ES-I3 (cell line): Measurements from ENCODE around the gene LTK.

Experiments used
- H3K36me3 ChIP-seq: 2 replicates; pipeline ENCODE4 v1.6.1; 2013; ENCODE audit warnings: mild to moderate bottlenecking, low read length, control low read depth, moderate library complexity; ENCODE audit not compliant: insufficient read depth
- H3K4me1 ChIP-seq: 2 replicates; pipeline ENCODE4 v1.6.1; 2013; ENCODE audit warnings: mild to moderate bottlenecking, control low read depth, low read length; ENCODE audit not compliant: insufficient read depth
- H3K9ac ChIP-seq: 2 replicates; pipeline ENCODE4 v1.6.1; 2013; ENCODE audit warnings: low read depth, mild to moderate bottlenecking, low read length, moderate library complexity
- H3K9me3 ChIP-seq: 2 replicates; pipeline ENCODE4 v1.6.1; 2013; ENCODE audit warnings: mild to moderate bottlenecking, low read length, moderate library complexity; ENCODE audit not compliant: control insufficient read depth, insufficient read depth

The LTK gene

DNA sequence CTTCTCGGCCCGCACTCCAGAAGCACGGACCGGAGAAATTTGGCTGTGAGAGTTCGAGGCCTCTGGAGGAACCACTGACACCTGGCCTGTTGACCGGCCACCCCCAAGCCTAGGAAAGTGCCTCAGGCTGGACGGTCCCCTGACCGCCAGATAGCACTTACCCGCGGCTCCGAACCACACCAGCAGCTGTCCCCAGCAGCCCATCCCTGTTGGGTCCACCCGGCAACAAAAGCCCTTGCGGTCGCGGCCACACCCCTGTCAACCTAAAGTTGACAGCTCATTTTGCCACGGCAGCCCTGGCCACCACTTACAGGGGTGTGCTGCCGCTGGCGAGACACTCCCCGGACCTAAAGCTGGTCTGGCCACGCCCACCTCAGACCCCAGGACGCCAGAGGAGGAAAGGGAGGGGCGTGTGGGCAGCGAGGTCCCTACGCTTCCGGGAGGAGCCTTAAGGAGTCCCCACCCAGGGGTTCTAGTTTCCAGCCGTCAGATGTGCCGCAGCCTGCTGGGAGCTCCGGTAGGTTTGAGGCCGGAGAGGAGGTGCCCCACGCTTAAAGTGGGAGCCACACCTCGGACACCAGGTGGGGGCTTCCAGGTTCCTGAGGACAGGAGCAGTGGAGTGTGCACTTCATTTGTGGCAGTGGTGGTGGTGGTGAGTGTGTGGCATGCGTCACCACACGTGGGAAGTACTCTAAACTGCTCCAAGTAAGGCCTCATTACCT, at the start of gene LTK:
Gene LTK, minus strand, starts transcription at position 322 of the 722 bp plus-strand sequence. Its CDS starts 118 bp downstream, at position 204.
- peak within 1 kb of the TSS; percentile 41; the same call in 1 of the 2 replicates for H3K9ac ChIP-seq
- no peaks in the 10 kb centered on the region for H3K4me1 ChIP-seq
- H3K9me3 ChIP-seq: no peaks in the 10 kb centered on the region
- H3K36me3 ChIP-seq: no peaks in the 10 kb centered on the region

- Histone ChIP-seq H3K36me3 (no peaks in the 10 kb centered on the region), H3K9ac (no peak overlapping the region), H3K9me3 (no peaks in the 10 kb centered on the region), H3K4me1 (peaks cover 78% of the 10 kb centered on the region)
Measured at GRCh38 chr15:41562784-41563198, 49.2 kb upstream of the LTK start.

DNA sequence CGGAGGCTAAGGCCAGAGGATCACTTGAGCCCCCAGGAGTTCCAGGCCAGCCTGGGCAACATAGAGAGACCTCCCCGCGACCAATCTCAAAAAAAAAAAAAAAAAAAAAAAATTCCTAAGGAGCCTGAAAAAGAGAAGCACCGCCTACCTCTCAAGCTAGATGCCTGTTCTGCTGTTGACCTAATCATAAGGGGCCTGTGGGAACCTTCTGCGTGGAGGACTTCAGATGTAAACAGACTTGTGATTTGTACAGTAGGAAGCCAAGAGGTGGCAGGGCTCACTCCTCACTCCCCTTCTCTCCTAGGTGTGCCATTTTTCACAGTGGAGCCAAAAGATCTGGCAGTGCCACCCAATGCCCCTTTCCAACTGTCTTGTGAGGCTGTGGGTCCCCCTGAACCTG, 48.6 kb upstream of the LTK start:
- peaks cover 74% of the 10 kb centered on the region for H3K4me1 ChIP-seq
- H3K36me3 ChIP-seq: no peaks in the 10 kb centered on the region
- no peaks in the 10 kb centered on the region for H3K9me3 ChIP-seq
- no peak overlapping the region for H3K9ac ChIP-seq

DNA sequence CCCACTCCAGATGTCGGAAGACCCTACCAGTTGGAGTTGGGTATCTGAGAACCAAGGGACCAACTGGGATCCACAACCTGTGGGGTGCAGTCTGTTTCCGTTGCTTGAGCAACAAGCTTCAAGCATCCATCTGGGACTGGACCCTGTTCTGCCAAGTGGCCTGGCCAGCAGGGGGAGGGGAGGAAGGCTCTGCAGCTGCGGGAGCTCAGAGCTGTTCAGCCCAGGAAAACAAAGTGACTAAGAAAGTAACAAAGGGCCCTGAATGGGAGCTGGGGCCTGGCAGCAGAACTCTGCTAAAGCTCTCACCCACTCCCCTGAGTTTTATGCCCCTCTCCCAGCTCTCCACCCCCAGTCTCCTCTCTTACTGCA, 48.1 kb upstream of the LTK start:
- peaks cover 69% of the 10 kb centered on the region for H3K4me1 ChIP-seq
- H3K9me3 ChIP-seq: no peaks in the 10 kb centered on the region
- no peaks in the 10 kb centered on the region for H3K36me3 ChIP-seq
- no peak overlapping the region for H3K9ac ChIP-seq

GRCh38 chr15:41561104-41561776, 47.6 kb upstream of the LTK start:
- no peaks in the 10 kb centered on the region for H3K36me3 ChIP-seq
- H3K9ac ChIP-seq: no peak overlapping the region
- H3K9me3 ChIP-seq: no peaks in the 10 kb centered on the region
- H3K4me1 ChIP-seq: peaks cover 64% of the 10 kb centered on the region

- Histone ChIP-seq H3K36me3 (no peaks in the 10 kb centered on the region), H3K4me1 (peaks cover 57% of the 10 kb centered on the region), H3K9ac (peak overlapping the region; percentile 87; the same call in 1 of the 2 replicates), H3K9me3 (no peaks in the 10 kb centered on the region)
Measured at GRCh38 chr15:41560572-41560874, 46.9 kb upstream of the LTK start.

GRCh38 chr15:41559239-41559782, 45.7 kb upstream of the LTK start:
- H3K4me1 ChIP-seq: peaks cover 46% of the 10 kb centered on the region
- peak overlapping the region; percentile 87 for H3K9ac ChIP-seq
- H3K36me3 ChIP-seq: no peaks in the 10 kb centered on the region
- no peaks in the 10 kb centered on the region for H3K9me3 ChIP-seq

GRCh38 chr15:41558400-41559238, 45.0 kb upstream of the LTK start, which contains the start of gene TYRO3:
Gene TYRO3 (plus strand): TSS chr15:41559212. CDS start chr15:41559258, 46 bp downstream.
- H3K36me3 ChIP-seq: no peaks in the 10 kb centered on the region
- H3K9me3 ChIP-seq: no peaks in the 10 kb centered on the region
- peak within 1 kb of the TSS; percentile 87 for H3K9ac ChIP-seq
- H3K4me1 ChIP-seq: peaks cover 39% of the 10 kb centered on the region

GRCh38 chr15:41557673-41558399, 44.2 kb upstream of the LTK start:
- Histone ChIP-seq H3K9me3 (no peaks in the 10 kb centered on the region), H3K9ac (peak overlapping the region; percentile 87), H3K36me3 (no peaks in the 10 kb centered on the region), H3K4me1 (peaks cover 31% of the 10 kb centered on the region)

GRCh38 chr15:41556677-41557076, 43.0 kb upstream of the LTK start:
- H3K36me3 ChIP-seq: no peaks in the 10 kb centered on the region
- peaks cover 19% of the 10 kb centered on the region for H3K4me1 ChIP-seq
- H3K9me3 ChIP-seq: no peaks in the 10 kb centered on the region
- H3K9ac ChIP-seq: no peak overlapping the region

DNA sequence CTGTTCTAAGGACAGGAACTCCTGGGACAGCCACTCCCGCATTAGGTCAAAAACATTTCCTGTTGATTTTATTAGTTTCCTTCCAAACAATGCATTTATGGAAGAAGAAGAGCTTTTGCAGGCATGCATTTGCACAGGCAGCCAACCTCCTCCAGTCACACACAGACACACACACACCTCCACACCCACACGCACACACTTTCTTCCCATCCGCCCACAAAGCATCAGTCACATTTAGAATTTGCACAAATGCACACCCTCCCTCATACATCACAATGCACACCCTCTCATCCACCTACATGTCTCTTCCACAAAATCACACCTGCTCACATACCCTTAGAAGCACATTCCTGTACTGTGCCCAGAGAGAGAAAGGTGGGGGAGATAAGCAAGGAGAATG, 41.3 kb upstream of the LTK start:
- H3K9me3 ChIP-seq: no peaks in the 10 kb centered on the region
- no peak overlapping the region for H3K9ac ChIP-seq

GRCh38 chr15:41554343-41554742, 40.7 kb upstream of the LTK start:
- peaks cover 6% of the 10 kb centered on the region; the same call in 1 of the 2 replicates for H3K4me1 ChIP-seq
- H3K9me3 ChIP-seq: no peaks in the 10 kb centered on the region
- H3K9ac ChIP-seq: no peak overlapping the region
- no peaks in the 10 kb centered on the region for H3K36me3 ChIP-seq

More for the DNA sequence above, 41.3 kb upstream of the LTK start:
- peaks cover 6% of the 10 kb centered on the region; the same call in 1 of the 2 replicates for H3K4me1 ChIP-seq
- no peaks in the 10 kb centered on the region for H3K36me3 ChIP-seq

- no peaks in the 10 kb centered on the region for H3K36me3 ChIP-seq
- H3K9me3 ChIP-seq: no peaks in the 10 kb centered on the region
- H3K9ac ChIP-seq: no peak overlapping the region
- peaks cover 6% of the 10 kb centered on the region; the same call in 1 of the 2 replicates for H3K4me1 ChIP-seq
Measured at GRCh38 chr15:41553731-41554130, 40.1 kb upstream of the LTK start.
